NCI-H748 (cell line): ENCODE measurements around the gene BRSK1.
A peak's percentile ranks its signal among the peaks of the same experiment; 100 is the strongest.

Source experiments
- DNase-seq: peaks from one replicate; lab custom pipeline; 2025; ENCODE audit not compliant: unreplicated experiment; lab: John Stamatoyannopoulos, UW

Gene BRSK1

GRCh38 chr19:55303477-55303876 lies 19.7 kb downstream of the BRSK1 start:
- no peak for DNase-seq

- peak; percentile 53 for DNase-seq
Observed at GRCh38 chr19:55304279-55304978, 20.6 kb downstream of the BRSK1 start.

GRCh38 chr19:55304980-55305379 lies 21.2 kb downstream of the BRSK1 start:
- DNase-seq: no peak

- DNase-seq: peak; percentile 31
Observed at GRCh38 chr19:55305491-55305890, 21.7 kb downstream of the BRSK1 start.

GRCh38 chr19:55305983-55306562 lies 22.3 kb downstream of the BRSK1 start:
- no peak for DNase-seq

GRCh38 chr19:55306712-55307111 lies 22.9 kb downstream of the BRSK1 start:
- no peak for DNase-seq

GRCh38 chr19:55308281-55308680 lies 24.5 kb downstream of the BRSK1 start:
- no peak for DNase-seq

- no peak for DNase-seq
Observed at GRCh38 chr19:55309448-55309847, 25.7 kb downstream of the BRSK1 start.

- no peak for DNase-seq
Observed at GRCh38 chr19:55310498-55310897, 26.7 kb downstream of the BRSK1 start.

- no peak for DNase-seq
Observed at GRCh38 chr19:55311397-55311796, 27.6 kb downstream of the BRSK1 start.

GRCh38 chr19:55311797-55312196 lies 28.0 kb downstream of the BRSK1 start:
- no peak for DNase-seq

GRCh38 chr19:55312621-55313512 lies 29.1 kb downstream of the BRSK1 start:
- no peak for DNase-seq

GRCh38 chr19:55314396-55314795 lies 30.6 kb downstream of the BRSK1 start:
- no peak for DNase-seq

- DNase-seq: no peak
Observed at GRCh38 chr19:55315956-55316525, 32.2 kb downstream of the BRSK1 start.

GRCh38 chr19:55316646-55317045 lies 32.8 kb downstream of the BRSK1 start:
- DNase-seq: no peak

GRCh38 chr19:55319785-55320184 lies 36.0 kb downstream of the BRSK1 start:
- peak; percentile 62 for DNase-seq

- DNase-seq: no peak
Observed at GRCh38 chr19:55320844-55321419, 37.1 kb downstream of the BRSK1 start.

GRCh38 chr19:55321466-55322137 lies 37.8 kb downstream of the BRSK1 start:
- no peak for DNase-seq

- no peak for DNase-seq
Observed at GRCh38 chr19:55322204-55322885, 38.5 kb downstream of the BRSK1 start.

GRCh38 chr19:55324662-55325061 lies 40.9 kb downstream of the BRSK1 start:
- DNase-seq: no peak
